ENCODE measurements around the gene LRMDA.

GRCh38 chr10:76547352-76547972 lies 1116.0 kb downstream of the LRMDA start:
- TF ChIP-seq ZBTB8A (tag by site-specific recombination; IDR thresholded peaks at IDR 0.05) = no peak
- TF ChIP-seq ZNF704 (tag by site-specific recombination; IDR thresholded peaks at IDR 0.05) = no peak
- TF ChIP-seq ZNF302 (tag by site-specific recombination; IDR thresholded peaks at IDR 0.05; ENCODE audit: low read depth) = no peak
- TF ChIP-seq ZNF239 (tag by site-specific recombination; IDR thresholded peaks at IDR 0.05) = no peak
- no peak for TF ChIP-seq TCF7L2 (IDR thresholded peaks at IDR 0.05; ENCODE audit: borderline replicate concordance, low read depth, low read length)
- no peak for TF ChIP-seq ZNF501 (tag by site-specific recombination; IDR thresholded peaks at IDR 0.05)
- no peak for TF ChIP-seq KLF7 (tag by site-specific recombination; IDR thresholded peaks at IDR 0.05; ENCODE audit: borderline replicate concordance)
- TF ChIP-seq HOXC10 (CRISPR knock-in tag; IDR thresholded peaks at IDR 0.05) = no peak
- TF ChIP-seq CTCF (tag by site-specific recombination; IDR thresholded peaks at IDR 0.05) = peak; percentile 56; the same call in 1 of the 2 replicates
- no peak for TF ChIP-seq ZNF138 (tag by site-specific recombination; IDR thresholded peaks at IDR 0.05; ENCODE audit: borderline replicate concordance)
